SHP77 (cell line): ENCODE results near the gene LRP1B.

ENCODE experiments used
- DNase-seq, 2 experiments: peaks; one replicate each; lab custom pipeline; 2025; lab: John Stamatoyannopoulos, UW

Gene LRP1B

GRCh38 chr2:140808820-140809219 lies 1322.0 kb downstream of the LRP1B start:
- peak in 1 of 2 experiments; percentile 10 for DNase-seq

GRCh38 chr2:140808211-140808610 lies 1322.6 kb downstream of the LRP1B start:
- DNase-seq: no peak

- no peak for DNase-seq
Measured at GRCh38 chr2:140804700-140805260, 1326.0 kb downstream of the LRP1B start.

GRCh38 chr2:140801311-140801710 lies 1329.5 kb downstream of the LRP1B start:
- no peak for DNase-seq

- no peak for DNase-seq
Measured at GRCh38 chr2:140797718-140798117, 1333.1 kb downstream of the LRP1B start.

- DNase-seq: no peak
Measured at GRCh38 chr2:140791802-140792201, 1339.0 kb downstream of the LRP1B start.

GRCh38 chr2:140786585-140786984 lies 1344.2 kb downstream of the LRP1B start:
- no peak for DNase-seq

GRCh38 chr2:140775411-140775810 lies 1355.4 kb downstream of the LRP1B start:
- no peak for DNase-seq

GRCh38 chr2:140770645-140771044 lies 1360.2 kb downstream of the LRP1B start:
- no peak for DNase-seq

- no peak for DNase-seq
Measured at GRCh38 chr2:140761807-140762206, 1369.0 kb downstream of the LRP1B start.

GRCh38 chr2:140759426-140760156 lies 1371.2 kb downstream of the LRP1B start:
- DNase-seq: no peak

- DNase-seq: no peak
Measured at GRCh38 chr2:140747665-140748064, 1383.2 kb downstream of the LRP1B start.

GRCh38 chr2:140747090-140747489 lies 1383.7 kb downstream of the LRP1B start:
- no peak for DNase-seq

- DNase-seq: no peak
Measured at GRCh38 chr2:140744379-140744778, 1386.4 kb downstream of the LRP1B start.

- no peak for DNase-seq
Measured at GRCh38 chr2:140737006-140737405, 1393.8 kb downstream of the LRP1B start.

- DNase-seq: no peak
Measured at GRCh38 chr2:140734992-140735391, 1395.8 kb downstream of the LRP1B start.

- no peak for DNase-seq
Measured at GRCh38 chr2:140718999-140719398, 1411.8 kb downstream of the LRP1B start.

GRCh38 chr2:140717481-140717880 lies 1413.3 kb downstream of the LRP1B start:
- DNase-seq: no peak

- DNase-seq: no peak
Measured at GRCh38 chr2:140714586-140714985, 1416.2 kb downstream of the LRP1B start.

GRCh38 chr2:140711867-140712266 lies 1418.9 kb downstream of the LRP1B start:
- DNase-seq: no peak

GRCh38 chr2:140701726-140702125 lies 1429.1 kb downstream of the LRP1B start:
- no peak for DNase-seq

GRCh38 chr2:140698636-140699035 lies 1432.2 kb downstream of the LRP1B start:
- no peak for DNase-seq

GRCh38 chr2:140696449-140696848 lies 1434.4 kb downstream of the LRP1B start:
- DNase-seq: no peak

- no peak for DNase-seq
Measured at GRCh38 chr2:140695155-140695554, 1435.7 kb downstream of the LRP1B start.
